ENCODE results near the gene ITGB1BP1.

Gene ITGB1BP1

GRCh38 chr2:9423100-9423921 is at the start of gene ITGB1BP1, which contains the start of gene CPSF3:
TSS of gene ITGB1BP1 (minus strand) at chr2:9423528. CDS start at chr2:9418697, 4,831 bp downstream.
TSS of gene CPSF3 (plus strand) at chr2:9423654. CDS start at chr2:9423774, 120 bp downstream.
- peak; percentile 96 for DNase-seq (ENCODE audit: low read depth)

GRCh38 chr2:9472511-9472910 is 49.2 kb upstream of the ITGB1BP1 start:
- no peak for DNase-seq (ENCODE audit: low read depth)

GRCh38 chr2:9471206-9471605 is 47.9 kb upstream of the ITGB1BP1 start:
- no peak for DNase-seq (ENCODE audit: low read depth)

GRCh38 chr2:9467687-9468086 is 44.4 kb upstream of the ITGB1BP1 start:
- no peak for DNase-seq (ENCODE audit: low read depth)

- DNase-seq (ENCODE audit: low read depth) = no peak
Observed at GRCh38 chr2:9466147-9466683, 42.9 kb upstream of the ITGB1BP1 start.

GRCh38 chr2:9465170-9465569 is 41.8 kb upstream of the ITGB1BP1 start:
- no peak for DNase-seq (ENCODE audit: low read depth)

GRCh38 chr2:9463698-9464034 is 40.3 kb upstream of the ITGB1BP1 start:
- DNase-seq (ENCODE audit: low read depth) = no peak

- DNase-seq (ENCODE audit: low read depth) = no peak
Observed at GRCh38 chr2:9462886-9463697, 39.8 kb upstream of the ITGB1BP1 start.

GRCh38 chr2:9462313-9462712 is 39.0 kb upstream of the ITGB1BP1 start:
- no peak for DNase-seq (ENCODE audit: low read depth)

GRCh38 chr2:9461079-9461478 is 37.8 kb upstream of the ITGB1BP1 start:
- DNase-seq (ENCODE audit: low read depth) = no peak

GRCh38 chr2:9460441-9461017 is 37.2 kb upstream of the ITGB1BP1 start:
- DNase-seq (ENCODE audit: low read depth) = no peak

- no peak for DNase-seq (ENCODE audit: low read depth)
Observed at GRCh38 chr2:9451231-9451630, 27.9 kb upstream of the ITGB1BP1 start.

- DNase-seq (ENCODE audit: low read depth) = no peak
Observed at GRCh38 chr2:9445089-9445488, 21.8 kb upstream of the ITGB1BP1 start.

- DNase-seq (ENCODE audit: low read depth) = no peak
Observed at GRCh38 chr2:9443526-9443925, 20.2 kb upstream of the ITGB1BP1 start.

- no peak for DNase-seq (ENCODE audit: low read depth)
Observed at GRCh38 chr2:9441556-9441955, 18.2 kb upstream of the ITGB1BP1 start.

- DNase-seq (ENCODE audit: low read depth) = no peak
Observed at GRCh38 chr2:9440058-9440727, 16.9 kb upstream of the ITGB1BP1 start.

- no peak for DNase-seq (ENCODE audit: low read depth)
Observed at GRCh38 chr2:9439536-9439935, 16.2 kb upstream of the ITGB1BP1 start.

GRCh38 chr2:9434489-9434888 is 11.2 kb upstream of the ITGB1BP1 start:
- DNase-seq (ENCODE audit: low read depth) = no peak

GRCh38 chr2:9430316-9431293 is 7.3 kb upstream of the ITGB1BP1 start:
- no peak for DNase-seq (ENCODE audit: low read depth)

GRCh38 chr2:9428965-9429577 is 5.7 kb upstream of the ITGB1BP1 start:
- DNase-seq (ENCODE audit: low read depth) = no peak
